T-helper 9 cell (primary cell): ENCODE data around the gene RUVBL2.

Experiments
- DNase-seq: peaks from one replicate; pipeline ENCODE4 v3.0.0-alpha.2; 2020

The RUVBL2 gene

GRCh38 chr19:48989701-48990291 is 3.9 kb upstream of the RUVBL2 start:
- no peak for DNase-seq

- no peak for DNase-seq
Measured at GRCh38 chr19:48990400-48990799, 3.3 kb upstream of the RUVBL2 start.

- no peak for DNase-seq
Measured at GRCh38 chr19:48991011-48991609, 2.6 kb upstream of the RUVBL2 start.

- no peak for DNase-seq
Measured at GRCh38 chr19:48991873-48992580, 1.7 kb upstream of the RUVBL2 start.

- no peak for DNase-seq
Measured at GRCh38 chr19:48992581-48993174, 1.0 kb upstream of the RUVBL2 start.

GRCh38 chr19:48994035-48994386 is 324 bp downstream of the RUVBL2 start:
- DNase-seq, result no peak

GRCh38 chr19:48997972-48998371 is 4.3 kb downstream of the RUVBL2 start:
- DNase-seq, result peak; percentile 33

GRCh38 chr19:48999481-49000325 is 6.0 kb downstream of the RUVBL2 start:
- peak; percentile 63 for DNase-seq

GRCh38 chr19:49004133-49004532 is 10.4 kb downstream of the RUVBL2 start:
- no peak for DNase-seq

- no peak for DNase-seq
Measured at GRCh38 chr19:49004964-49005614, 11.4 kb downstream of the RUVBL2 start.

- no peak for DNase-seq
Measured at GRCh38 chr19:49006905-49007304, 13.2 kb downstream of the RUVBL2 start.

GRCh38 chr19:49009828-49010227 is 16.1 kb downstream of the RUVBL2 start:
- no peak for DNase-seq

- DNase-seq, result no peak
Measured at GRCh38 chr19:49010453-49010852, 16.8 kb downstream of the RUVBL2 start.

GRCh38 chr19:49011194-49011593 is 17.5 kb downstream of the RUVBL2 start:
- DNase-seq, result no peak

- no peak for DNase-seq
Measured at GRCh38 chr19:49014123-49014869, 20.6 kb downstream of the RUVBL2 start.

GRCh38 chr19:49014870-49015255 is 21.2 kb downstream of the RUVBL2 start:
- no peak for DNase-seq

- DNase-seq, result no peak
Measured at GRCh38 chr19:49016067-49016839, 22.6 kb downstream of the RUVBL2 start.

- no peak for DNase-seq
Measured at GRCh38 chr19:49017041-49017665, 23.5 kb downstream of the RUVBL2 start, which contains the start of gene LHB. LHB (minus strand) TSS chr19:49017091; CDS start chr19:49017081, 10 bp downstream.

GRCh38 chr19:49017666-49018351 is 24.1 kb downstream of the RUVBL2 start:
- DNase-seq, result peak; percentile 56
